GM12878 (cell line): ENCODE measurements around the gene KIF18A. TPM values are rescaled to one million over a fixed set of nuclear protein-coding genes. Genes with fewer than 3 reads are reported as not detected.

Experiments used
- ATAC-seq: fragments of 200-7000 bp; cut with Tn5 transposase; 3 replicates; pipeline ENCODE4 v1.9.1; 2020; ENCODE audit warnings: mild to moderate bottlenecking, moderate library complexity
- BruUV-seq: library from RNA; stranded (reverse); fragments of 400-500 nt; replicated peaks from 2 replicates; lab custom pipeline; 2021; lab: Mats Ljungman, UMichigan
- CTCF ChIA-PET: fragments of 300-600 bp; sonication (Branson Sonifier 250); formaldehyde crosslinking; extraction: SDS; loops from one replicate; lab custom pipeline; 2021; ENCODE audit warnings: inconsistent platforms; lab: Yijun Ruan, JAX
- POLR2A ChIA-PET: fragments of 350-600 bp; formaldehyde crosslinking; extraction: SDS; loops from one replicate; lab custom pipeline; 2021; ENCODE audit warnings: inconsistent platforms; lab: Charles Lee
- RAD21 ChIA-PET: fragments of 300-600 bp; sonication (Branson Sonifier 250); formaldehyde crosslinking; loops from one replicate; lab custom pipeline; 2023; ENCODE audit warnings: antibody characterized with exemption; ENCODE audit not compliant: unreplicated experiment; lab: Charles Lee
- SMC1A ChIA-PET: fragments of 300-600 bp; sonication (Branson Sonifier 250); formaldehyde crosslinking; loops from one replicate; lab custom pipeline; 2023; ENCODE audit not compliant: unreplicated experiment, uncharacterized antibody; lab: Charles Lee
- DNase-seq: peaks from one replicate; pipeline ENCODE4 v3.0.0-alpha.2; 2011; ENCODE audit warnings: low read depth, low spot score
- FAIRE-seq: peaks from 3 replicates; lab custom pipeline; 2011; peaks lifted over from hg19 to GRCh38; lab: Jason Lieb, UNC
- H2AFZ ChIP-seq: 2 replicates; pipeline ENCODE4 v1.6.0; 2011; ENCODE audit warnings: low read depth, low read length, control low read depth; ENCODE audit not compliant: control insufficient read depth
- H3K27ac ChIP-seq: 2 replicates; pipeline ENCODE4 v1.5.1; 2011; ENCODE audit warnings: control low read depth; ENCODE audit not compliant: control insufficient read depth, insufficient read depth
- H3K27me3 ChIP-seq, 2 experiments: replicated peaks in 1 of 2; 2 replicates each; pipeline versions ENCODE4 v1.6.0 to v1.6.1; 2011; ENCODE audit warnings: low read length in 1 of 2; ENCODE audit not compliant: control insufficient read depth in 2 of 2, insufficient read depth in 2 of 2
- H3K36me3 ChIP-seq, 2 experiments: 2 replicates each; pipeline ENCODE4 v1.5.1; 2011; ENCODE audit warnings: low read length in 1 of 2; ENCODE audit not compliant: control insufficient read depth in 2 of 2, insufficient read depth in 2 of 2
- H3K4me1 ChIP-seq: 2 replicates; pipeline ENCODE4 v1.6.1; 2011; ENCODE audit warnings: mild to moderate bottlenecking, low read length, moderate library complexity, mixed read lengths; ENCODE audit not compliant: control insufficient read depth, insufficient read depth
- H3K4me2 ChIP-seq: 2 replicates; pipeline ENCODE4 v1.6.0; 2011; ENCODE audit warnings: control low read depth; ENCODE audit not compliant: control insufficient read depth, insufficient read depth
- H3K4me3 ChIP-seq: fragments of 200-600 bp; sonication (generic); 2 replicates; pipeline ENCODE4 v1.5.1; 2016
- H3K79me2 ChIP-seq: 2 replicates; pipeline ENCODE4 v1.6.0; 2011; ENCODE audit warnings: low read length; ENCODE audit not compliant: control insufficient read depth, insufficient read depth
- H3K9ac ChIP-seq: 2 replicates; pipeline ENCODE4 v1.8.0; 2011; ENCODE audit warnings: low read length, control low read depth, mixed read lengths; ENCODE audit not compliant: control insufficient read depth, insufficient read depth
- H3K9me3 ChIP-seq: replicated peaks from 3 replicates; pipeline ENCODE4 v1.5.1; 2011; ENCODE audit warnings: mild to moderate bottlenecking, low read length; ENCODE audit not compliant: control insufficient read depth, insufficient read depth
- H4K20me1 ChIP-seq: 2 replicates; pipeline ENCODE4 v1.6.0; 2011; ENCODE audit not compliant: control insufficient read depth, insufficient read depth
- BCL3 ChIP-seq: IDR thresholded peaks from 2 replicates; pipeline ENCODE4 v1.6.1; 2011; ENCODE audit warnings: borderline replicate concordance, low read depth, mild to moderate bottlenecking, moderate library complexity, low read length; ENCODE audit not compliant: insufficient read depth, poor library complexity, severe bottlenecking
- DPF2 ChIP-seq: fragments of 450-650 bp; IDR thresholded peaks from 2 replicates; pipeline ENCODE4 v1.6.1; 2017; ENCODE audit warnings: mild to moderate bottlenecking
- ELK1 ChIP-seq: IDR thresholded peaks from 2 replicates; pipeline ENCODE4 v1.6.1; 2012; ENCODE audit warnings: low read depth, low read length, improper control_type of control experiment
- EP300 ChIP-seq, 2 experiments: fragments of 150-350 bp in 1 of 2; IDR thresholded peaks; 2 replicates each; pipeline ENCODE4 v1.6.1; 2011 to 2012; ENCODE audit warnings: low read depth in 2 of 2, low read length in 2 of 2, borderline replicate concordance in 1 of 2, improper control_type of control experiment in 1 of 2, inconsistent platforms in 1 of 2; ENCODE audit not compliant: control insufficient read depth in 1 of 2
- GABPA ChIP-seq: IDR thresholded peaks from 2 replicates; pipeline ENCODE4 v1.6.1; 2014; ENCODE audit warnings: antibody characterized with exemption, low read depth, mild to moderate bottlenecking, inconsistent platforms
- RFX5 ChIP-seq: IDR thresholded peaks from 2 replicates; pipeline ENCODE4 v1.6.1; 2011; ENCODE audit warnings: low read depth, low read length, improper control_type of control experiment
- SMAD5 ChIP-seq: IDR thresholded peaks from 2 replicates; pipeline ENCODE4 v1.6.1; 2016; ENCODE audit warnings: antibody characterized with exemption, low read depth
- YY1 ChIP-seq: IDR thresholded peaks from 2 replicates; pipeline ENCODE4 v1.6.1; 2011; ENCODE audit warnings: low read depth, mild to moderate bottlenecking, low read length
- ZBTB11 ChIP-seq: fragments of 450-650 bp; formaldehyde crosslinking; IDR thresholded peaks from 2 replicates; pipeline ENCODE4 v1.5.0; 2022; ENCODE audit warnings: mild to moderate bottlenecking, missing genetic modification characterization
- ZNF274 ChIP-seq: IDR thresholded peaks from one replicate; pipeline ENCODE4 v1.8.0; 2011; ENCODE audit not compliant: insufficient read length, insufficient read depth
- ZNF384 ChIP-seq: IDR thresholded peaks from 2 replicates; pipeline ENCODE4 v1.6.1; 2012; ENCODE audit warnings: low read depth, mild to moderate bottlenecking, low read length, improper control_type of control experiment, borderline replicate concordance
- ZZZ3 ChIP-seq: IDR thresholded peaks from 2 replicates; pipeline ENCODE4 v1.6.1; 2011; ENCODE audit warnings: low read depth; ENCODE audit not compliant: control insufficient read depth, insufficient read length
- WGBS: methylation state at CpG from one replicate; pipeline ENCODE4 v1.1.6; 2016; ENCODE audit warnings: low lambda C conversion rate; ENCODE audit not compliant: insufficient replicate concordance, insufficient coverage; ENCODE audit errors: missing lambda C conversion rate; 5-methylcytosine and 5-hydroxymethylcytosine counted together
- in situ Hi-C: fragments of 300-500 bp; cut with MboI; formaldehyde crosslinking; loops from 9 replicates; pipeline ENCODE4 v1.14.3; 2018; ENCODE audit warnings: mixed read lengths
- intact Hi-C: fragments of 100-400 bp; cut with micrococcal nuclease; formaldehyde crosslinking; loops from one replicate; pipeline ENCODE4 v1.14.2; 2022; ENCODE audit not compliant: unreplicated experiment
- polyA plus RNA-seq, 11 experiments: library from polyadenylated mRNA; depleted of rRNA in 4 of 11; unstranded in 6 of 11; stranded (reverse) in 5 of 11; fragments of >200 nt; fragmentation: Nextera tagmentation in 4 of 11; fragmentation: Illumina TruSeq in 1 of 11; extraction: Ambion mirVana in 4 of 11; extraction: Trizol in 1 of 11; gene quantifications; 1 replicate in 1 of 11; 2 replicates in 10 of 11; pipeline versions ENCODE4 v1.2.1 to v1.2.3, GENCODE V29; 2011 to 2016; ENCODE audit warnings: inconsistent platforms in 2 of 11, missing spikeins in 2 of 11, low read depth in 1 of 11
- total RNA-seq, 4 experiments: library from RNA; depleted of rRNA in 3 of 4; stranded (reverse); fragments of >200 nt in 3 of 4; fragmentation: Illumina TruSeq in 1 of 4; extraction: Trizol in 1 of 4; gene quantifications; 2 replicates each; pipeline versions ENCODE4 v1.2.1 to v1.2.3, GENCODE V29; 2013 to 2021

KIF18A gene
- total and polyA plus RNA-seq, 10 of the 15 experiments (the other 5 are each of a cell fraction or from before 2014, with no cell fraction given), result 11.2 to 31.5 (median 20.4) TPM

- H3K36me3 ChIP-seq, result no peaks in the 10 kb centered on the region
- ChIA-PET POLR2A (no interaction called here), CTCF (interaction anchor here (1.1 kb wide), 2 partner anchors 13 to 37 kb away, joined by 3 read pairs; partner anchors contain the start of gene KIF18A), RAD21 (no interaction called here), SMC1A (interaction anchor here (1.0 to 1.7 kb wide), 5 partner anchors 15 to 140 kb away, joined by 3 to 4 read pairs (median 3); no protein-coding TSS in a partner anchor)
- H3K9me3 ChIP-seq, result peaks cover 2% of the 10 kb centered on the region; the same call in 1 of the 3 replicates
- no peaks in the 10 kb centered on the region for H3K27me3 ChIP-seq
- H3K79me2 ChIP-seq, result no peaks in the 10 kb centered on the region
- DNase-seq, result no peak
- H3K4me2 ChIP-seq, result no peak overlapping the region
- no peak overlapping the region for H2AFZ ChIP-seq
- no peaks in the 10 kb centered on the region for H4K20me1 ChIP-seq
- no peak for FAIRE-seq
- in situ Hi-C loops (no loop called here), intact Hi-C loops (no loop called here)
- no peak for ATAC-seq
- BruUV-seq, result no TSS peak
- H3K4me1 ChIP-seq, result no peaks in the 10 kb centered on the region
- WGBS, result 100% methylated on average over 2 of the region's 2 CpGs
- H3K4me3 ChIP-seq, result no peak overlapping the region
- TF ChIP-seq GABPA (no peak), ZNF274 (no peak), SMAD5 (no peak), RFX5 (no peak), ZNF384 (no peak), EP300 (IDR thresholded peaks at IDR 0.05; ENCODE audit: borderline replicate concordance in 1 of 2, control insufficient read depth in 1 of 2, low read depth in 2 of 2, low read length in 2 of 2) (no peak)
- H3K27ac ChIP-seq, result no peak overlapping the region
- H3K9ac ChIP-seq, result no peak overlapping the region
Measured at GRCh38 chr11:28144808-28145207, 36.9 kb upstream of the KIF18A start.

GRCh38 chr11:28142724-28143123 is 34.8 kb upstream of the KIF18A start:
- ChIA-PET POLR2A (interaction anchor here (1.2 kb wide), 1 partner anchor 12 kb away, joined by 3 read pairs; no protein-coding TSS in a partner anchor), CTCF (no interaction called here), SMC1A (no interaction called here), RAD21 (no interaction called here)
- DNase-seq, result no peak
- ATAC-seq, result no peak
- Histone ChIP-seq H4K20me1 (no peaks in the 10 kb centered on the region), H3K4me2 (no peak overlapping the region), H3K9me3 (peaks cover 17% of the 10 kb centered on the region), H2AFZ (no peak overlapping the region), H3K4me3 (no peak overlapping the region), H3K9ac (no peak overlapping the region), H3K4me1 (no peaks in the 10 kb centered on the region), H3K27ac (no peak overlapping the region), H3K27me3 (no peaks in the 10 kb centered on the region), H3K79me2 (no peaks in the 10 kb centered on the region), H3K36me3 (no peaks in the 10 kb centered on the region)
- in situ Hi-C loops (no loop called here), intact Hi-C loops (no loop called here)
- FAIRE-seq, result no peak
- 100% methylated on average over 1 of the region's 1 CpG for WGBS
- BruUV-seq, result no TSS peak
- TF ChIP-seq ZBTB11 (CRISPR knock-in tag) (no peak), ZNF274 (no peak), BCL3 (no peak), YY1 (no peak), DPF2 (no peak), ELK1 (no peak), ZZZ3 (no peak)
